NCI-H2171 (cell line): ENCODE measurements around the gene NUP155.
"Not testable (repeated sequence)": the region's sequence is repeated elsewhere in the genome, so short reads cannot be mapped to it uniquely, and the experiment has no call there.

Experiments used
- DNase-seq: peaks from one replicate; lab custom pipeline; 2025; lab: John Stamatoyannopoulos, UW

Gene NUP155

GRCh38 chr5:37283214-37283820, 87.6 kb downstream of the NUP155 start:
- DNase-seq: no peak

DNA sequence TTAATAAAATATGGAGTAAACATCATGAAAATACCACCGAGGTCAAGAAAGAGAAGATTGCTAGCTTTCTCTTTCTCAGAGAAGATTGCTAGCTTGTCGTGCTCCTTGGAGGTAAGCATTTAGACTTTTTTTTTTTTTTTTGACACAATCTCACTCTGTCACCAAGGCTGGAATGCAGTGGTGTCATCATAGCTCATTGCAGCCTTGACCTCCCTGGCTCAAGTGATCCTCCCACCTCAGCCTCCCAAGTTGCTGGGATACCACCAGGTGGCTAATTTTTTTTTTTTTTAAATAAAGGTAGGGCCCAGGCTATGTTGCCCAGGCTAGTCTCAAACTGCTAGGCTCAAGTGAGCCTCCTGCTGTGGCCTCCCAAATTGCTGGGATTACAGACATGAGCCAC, 95.4 kb downstream of the NUP155 start:
- no peak for DNase-seq

- no peak for DNase-seq
Measured at GRCh38 chr5:37272511-37272910, 98.4 kb downstream of the NUP155 start.

DNA sequence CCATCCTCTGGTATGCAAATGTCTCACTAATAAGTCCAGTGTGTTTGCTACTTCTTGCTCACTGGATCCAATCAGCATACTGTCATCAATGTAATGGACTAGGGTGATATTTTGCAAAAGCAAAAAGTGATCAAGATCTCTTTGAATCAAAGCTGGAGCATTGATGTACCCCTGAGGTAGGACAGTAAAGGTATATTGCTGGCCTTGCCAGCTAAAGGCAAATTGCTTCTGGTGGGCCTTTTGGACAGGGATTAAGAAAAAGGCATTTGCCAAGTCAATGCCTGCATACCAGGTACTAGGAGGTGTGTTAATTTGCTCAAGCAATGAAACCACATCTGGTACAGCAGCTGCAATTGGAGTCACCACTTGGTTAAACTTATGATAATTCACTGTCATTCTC, 102.8 kb downstream of the NUP155 start:
- not testable (repeated sequence) for DNase-seq

GRCh38 chr5:37255774-37256358, 115.0 kb downstream of the NUP155 start:
- DNase-seq: no peak

DNA sequence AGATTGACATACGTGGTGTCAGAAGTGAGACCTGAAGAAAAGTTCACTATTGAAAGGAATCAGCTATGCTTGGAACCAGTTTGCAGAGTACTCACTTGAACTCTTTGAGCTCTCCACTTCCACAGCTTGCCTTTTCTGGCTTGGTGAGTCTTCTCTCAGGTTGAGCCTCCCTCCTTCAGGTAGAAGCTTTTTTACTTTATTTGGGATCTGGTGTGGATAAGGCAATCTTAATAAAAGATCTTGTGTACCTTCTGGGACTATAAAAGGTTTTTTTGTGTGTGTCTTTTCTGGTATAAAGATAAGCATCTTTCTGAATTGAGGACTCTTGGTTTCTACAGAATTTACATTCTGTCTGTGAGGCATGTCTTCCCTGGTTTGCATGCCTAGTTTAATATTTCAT, 116.3 kb downstream of the NUP155 start:
- DNase-seq: no peak

DNA sequence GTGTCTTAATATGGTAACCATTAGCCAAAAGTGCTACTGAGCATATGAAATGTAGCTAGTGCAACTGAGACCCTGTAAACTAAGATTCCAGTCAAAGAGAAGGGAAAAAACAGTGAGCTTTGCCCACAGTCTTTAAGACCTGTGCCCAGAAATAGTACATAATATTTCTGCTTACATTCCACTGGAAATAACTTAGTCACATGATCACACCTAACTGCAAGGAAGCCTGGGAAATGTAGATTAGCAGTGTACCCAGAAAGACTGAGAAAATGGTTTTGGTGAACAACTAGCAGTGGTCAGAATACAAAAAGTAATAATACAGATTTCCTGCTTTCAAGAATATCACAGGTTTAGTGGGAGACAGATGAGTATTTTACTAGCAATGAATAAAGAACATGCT, 119.2 kb downstream of the NUP155 start:
- no peak for DNase-seq

- DNase-seq: no peak
Measured at GRCh38 chr5:37249815-37250164, 121.1 kb downstream of the NUP155 start.

GRCh38 chr5:37248970-37249814, 121.7 kb downstream of the NUP155 start, which contains the start of gene CPLANE1:
Gene CPLANE1, minus strand, starts transcription at chr5:37249376. Its CDS starts 1,678 bp downstream, at chr5:37247698.
- peak; percentile 87 for DNase-seq

DNA sequence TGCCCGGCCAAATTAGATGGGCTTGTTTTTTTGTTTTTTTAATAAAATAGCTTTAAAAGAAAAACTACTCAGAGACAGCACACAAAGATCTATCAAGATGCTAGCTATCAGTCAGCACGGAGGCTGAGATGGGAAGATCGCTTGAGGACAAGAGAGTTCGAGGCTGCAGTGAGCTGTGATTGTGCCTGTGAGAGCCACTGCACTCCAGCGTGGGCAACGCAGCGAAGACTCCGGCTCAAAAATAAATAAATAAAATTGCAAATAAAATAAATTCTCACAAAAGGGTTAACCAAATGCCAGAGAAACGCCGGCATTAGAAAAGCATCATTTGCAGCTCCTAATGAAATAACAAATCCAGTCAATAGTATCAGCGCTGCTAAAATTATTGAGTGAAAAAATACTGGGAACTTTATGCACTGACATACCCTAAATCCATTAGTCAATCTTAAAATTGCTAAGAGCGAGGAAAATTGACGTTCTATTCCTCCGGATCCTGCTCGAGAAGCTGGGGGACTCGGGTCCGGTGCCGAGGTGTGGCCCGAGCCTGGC, 122.4 kb downstream of the NUP155 start:
- DNase-seq: no peak

DNA sequence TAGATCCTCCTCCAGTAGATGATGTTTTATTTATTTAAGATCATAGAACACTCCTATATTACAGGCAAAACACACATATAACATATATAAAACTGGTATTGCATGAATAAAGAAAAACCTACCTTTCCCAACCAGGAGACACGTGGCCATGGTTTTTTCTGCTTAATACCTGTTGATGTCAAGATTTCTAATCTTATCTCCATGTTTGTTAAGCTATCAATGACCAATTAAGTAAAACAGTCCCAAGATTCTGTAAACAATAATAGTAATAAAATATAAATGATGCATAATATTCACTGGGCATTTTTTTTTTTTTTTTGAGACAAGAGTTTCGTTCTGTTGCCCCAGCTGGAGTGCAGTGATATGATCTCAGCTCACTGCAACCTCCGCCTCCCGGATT, 123.4 kb downstream of the NUP155 start:
- DNase-seq: no peak

- DNase-seq: no peak
Measured at GRCh38 chr5:37247036-37247435, 123.9 kb downstream of the NUP155 start.
